ENCODE measurements around the gene GPR62.
"Not testable (repeated sequence)": the region's sequence is repeated elsewhere in the genome, so short reads cannot be mapped to it uniquely, and the experiment has no call there.

GPR62 gene, protein sequence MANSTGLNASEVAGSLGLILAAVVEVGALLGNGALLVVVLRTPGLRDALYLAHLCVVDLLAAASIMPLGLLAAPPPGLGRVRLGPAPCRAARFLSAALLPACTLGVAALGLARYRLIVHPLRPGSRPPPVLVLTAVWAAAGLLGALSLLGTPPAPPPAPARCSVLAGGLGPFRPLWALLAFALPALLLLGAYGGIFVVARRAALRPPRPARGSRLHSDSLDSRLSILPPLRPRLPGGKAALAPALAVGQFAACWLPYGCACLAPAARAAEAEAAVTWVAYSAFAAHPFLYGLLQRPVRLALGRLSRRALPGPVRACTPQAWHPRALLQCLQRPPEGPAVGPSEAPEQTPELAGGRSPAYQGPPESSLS

GRCh38 chr3:51955175-51955892 lies at the start of gene GPR62:
Gene GPR62, plus strand, starts transcription at chr3:51955381. Its CDS starts 272 bp downstream, at chr3:51955653.
- no peaks in the 10 kb centered on the region for H3K27me3 ChIP-seq (ENCODE audit: low read depth, low read length)
- H3K36me3 ChIP-seq (ENCODE audit: control insufficient read depth in 1 of 2, insufficient read depth in 2 of 2, low read length in 2 of 2), result peaks cover 0 to 14% of the 10 kb centered on the region in 2 donors
- H3K4me1 ChIP-seq (ENCODE audit: control insufficient read depth in 1 of 2, insufficient read depth in 2 of 2, low read length in 2 of 2), result peaks cover 0 to 14% of the 10 kb centered on the region in 2 donors
- H3K27ac ChIP-seq (ENCODE audit: low read length), result no peak within 1 kb of the TSS
- peak within 1 kb of the TSS in 1 of 2 donors; percentile 60 for H3K4me3 ChIP-seq (ENCODE audit: low read depth in 1 of 2, low read length in 2 of 2)
- H3K9me3 ChIP-seq (ENCODE audit: control insufficient read depth in 1 of 2, low read length in 2 of 2), result no peaks in the 10 kb centered on the region

DNA sequence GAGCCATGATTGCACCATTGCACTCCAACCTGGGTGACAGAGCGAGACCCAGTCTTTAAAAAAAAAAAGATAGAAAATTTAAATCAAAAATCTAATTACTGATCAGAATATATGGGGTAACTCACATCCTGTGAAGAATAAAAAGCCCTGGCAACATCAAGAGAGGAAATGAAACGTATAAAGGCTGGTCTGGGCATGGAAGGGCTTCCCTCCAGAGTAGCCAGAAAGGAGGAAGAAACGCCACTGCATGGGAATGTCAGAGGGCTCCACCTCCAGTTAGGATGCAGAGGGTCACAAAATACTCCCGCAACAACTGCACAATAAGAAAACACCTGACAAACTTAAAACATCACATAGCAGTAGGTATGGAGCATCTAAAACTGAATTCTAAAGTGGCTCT lies 47.2 kb upstream of the GPR62 start:
- no peaks in the 10 kb centered on the region for H3K36me3 ChIP-seq (ENCODE audit: control insufficient read depth in 1 of 2, insufficient read depth in 2 of 2, low read length in 2 of 2)

DNA sequence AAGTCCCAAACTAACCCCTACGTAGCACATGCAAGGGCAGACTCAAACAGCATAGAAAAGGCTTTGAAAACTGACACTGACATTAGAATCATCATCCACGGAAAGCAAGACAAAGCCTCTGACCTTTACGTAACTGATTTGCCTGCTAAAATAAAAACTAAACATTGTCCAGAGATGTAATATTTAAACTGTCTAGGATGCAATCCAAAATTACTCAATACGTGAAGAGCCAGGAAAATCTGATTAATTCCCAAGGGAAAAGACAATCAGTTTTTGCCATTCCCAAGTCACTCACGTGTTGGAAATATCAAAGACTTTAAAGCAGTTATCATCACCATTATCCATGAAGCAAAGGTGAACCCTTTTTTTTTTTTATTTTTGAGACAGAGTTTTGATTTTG lies 38.8 kb upstream of the GPR62 start:
- no peaks in the 10 kb centered on the region for H3K36me3 ChIP-seq (ENCODE audit: control insufficient read depth in 1 of 2, insufficient read depth in 2 of 2, low read length in 2 of 2)
- no peak overlapping the region for H3K4me3 ChIP-seq (ENCODE audit: low read depth in 1 of 2, low read length in 2 of 2)
- no peaks in the 10 kb centered on the region for H3K27me3 ChIP-seq (ENCODE audit: low read depth, low read length)
- H3K9me3 ChIP-seq (ENCODE audit: control insufficient read depth in 1 of 2, low read length in 2 of 2), result no peaks in the 10 kb centered on the region
- H3K27ac ChIP-seq (ENCODE audit: low read length), result no peak overlapping the region
- H3K4me1 ChIP-seq (ENCODE audit: control insufficient read depth in 1 of 2, insufficient read depth in 2 of 2, low read length in 2 of 2), result no peaks in the 10 kb centered on the region

More for the DNA sequence above, 47.2 kb upstream of the GPR62 start:
- no peak overlapping the region for H3K4me3 ChIP-seq (ENCODE audit: low read depth in 1 of 2, low read length in 2 of 2)
- no peaks in the 10 kb centered on the region for H3K4me1 ChIP-seq (ENCODE audit: control insufficient read depth in 1 of 2, insufficient read depth in 2 of 2, low read length in 2 of 2)
- H3K9me3 ChIP-seq (ENCODE audit: control insufficient read depth in 1 of 2, low read length in 2 of 2), result peaks cover 0 to 6% of the 10 kb centered on the region in 2 donors
- H3K27me3 ChIP-seq (ENCODE audit: low read depth, low read length), result no peaks in the 10 kb centered on the region
- H3K27ac ChIP-seq (ENCODE audit: low read length), result no peak overlapping the region

DNA sequence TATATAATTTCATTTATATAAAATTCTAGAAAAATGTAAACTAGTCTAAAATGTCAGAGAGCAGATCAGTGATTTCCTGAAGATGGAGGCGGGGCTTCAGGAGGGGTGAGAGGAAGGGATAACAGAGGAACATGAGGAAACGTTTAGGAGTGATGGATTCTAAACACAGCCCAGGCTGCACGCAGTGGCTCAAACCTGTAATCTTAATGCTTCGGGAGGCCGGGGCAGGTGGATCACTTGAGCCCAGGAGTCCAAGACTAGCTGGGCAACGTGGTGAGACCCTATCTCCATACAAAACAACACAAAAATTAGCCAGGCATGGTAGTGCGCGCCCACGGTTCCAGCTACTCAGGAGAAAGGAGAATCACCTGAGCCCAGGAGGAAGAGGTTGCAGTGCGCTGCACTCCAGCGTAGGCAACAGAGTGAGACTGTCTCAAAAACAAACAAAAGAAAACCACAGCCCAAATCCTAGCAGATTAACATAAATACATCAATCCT lies 34.1 kb upstream of the GPR62 start:
- Histone ChIP-seq H3K27me3 (ENCODE audit: low read depth, low read length) (no peaks in the 10 kb centered on the region), H3K4me3 (ENCODE audit: low read depth in 1 of 2, low read length in 2 of 2) (no peak overlapping the region), H3K27ac (ENCODE audit: low read length) (no peak overlapping the region), H3K9me3 (ENCODE audit: control insufficient read depth in 1 of 2, low read length in 2 of 2) (no peaks in the 10 kb centered on the region), H3K4me1 (ENCODE audit: control insufficient read depth in 1 of 2, insufficient read depth in 2 of 2, low read length in 2 of 2) (no peaks in the 10 kb centered on the region), H3K36me3 (ENCODE audit: control insufficient read depth in 1 of 2, insufficient read depth in 2 of 2, low read length in 2 of 2) (no peaks in the 10 kb centered on the region)

DNA sequence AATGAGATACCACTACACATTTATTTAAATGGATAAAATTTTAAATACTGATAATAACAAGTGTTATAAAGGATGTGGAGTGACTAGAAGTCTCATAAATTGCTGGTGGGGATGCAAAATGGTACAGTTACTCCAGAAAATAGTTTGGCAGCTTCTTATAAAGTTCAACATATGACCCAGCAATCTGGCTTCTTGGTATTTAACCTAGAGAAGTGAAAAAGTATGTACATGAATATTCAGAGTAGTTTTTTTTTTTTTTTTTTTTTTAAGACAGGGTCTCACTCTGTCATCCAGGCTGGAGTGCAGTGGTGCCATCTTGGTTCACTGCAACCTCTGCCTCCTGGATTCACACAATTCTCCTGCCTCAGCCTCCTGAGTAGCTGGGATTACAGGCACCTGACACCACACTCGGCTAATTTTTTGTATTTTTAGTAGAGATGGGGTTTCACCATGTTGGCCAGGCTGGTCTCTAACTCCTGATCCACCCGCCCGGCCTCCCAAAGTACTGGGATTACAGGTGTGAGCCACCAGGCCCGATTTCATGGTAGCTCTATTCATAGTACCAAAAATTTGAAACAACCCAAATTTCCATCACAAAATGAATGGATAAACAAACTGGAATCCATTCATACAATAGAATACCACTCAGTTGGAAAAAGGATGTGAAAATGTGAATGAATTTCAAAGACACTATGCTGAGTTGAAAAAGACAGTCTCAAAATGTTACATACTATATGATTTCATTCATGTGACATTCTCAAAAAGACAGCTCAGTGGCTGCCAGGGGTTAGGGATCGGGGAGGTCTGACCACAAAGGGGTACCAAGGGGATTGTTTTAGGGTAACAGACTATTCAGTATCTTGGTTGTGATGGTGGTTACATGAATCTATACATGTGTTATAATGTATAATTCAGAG lies 27.9 kb upstream of the GPR62 start:
- Histone ChIP-seq H3K4me1 (ENCODE audit: control insufficient read depth in 1 of 2, insufficient read depth in 2 of 2, low read length in 2 of 2) (no peaks in the 10 kb centered on the region), H3K4me3 (ENCODE audit: low read depth in 1 of 2, low read length in 2 of 2) (no peak overlapping the region), H3K27ac (ENCODE audit: low read length) (no peak overlapping the region), H3K27me3 (ENCODE audit: low read depth, low read length) (no peaks in the 10 kb centered on the region), H3K9me3 (ENCODE audit: control insufficient read depth in 1 of 2, low read length in 2 of 2) (no peaks in the 10 kb centered on the region), H3K36me3 (ENCODE audit: control insufficient read depth in 1 of 2, insufficient read depth in 2 of 2, low read length in 2 of 2) (peaks cover 0 to under 1% of the 10 kb centered on the region in 2 donors)

- H3K4me1 ChIP-seq (ENCODE audit: control insufficient read depth in 1 of 2, insufficient read depth in 2 of 2, low read length in 2 of 2), result no peaks in the 10 kb centered on the region
- no peaks in the 10 kb centered on the region for H3K9me3 ChIP-seq (ENCODE audit: control insufficient read depth in 1 of 2, low read length in 2 of 2)
- H3K4me3 ChIP-seq (ENCODE audit: low read depth in 1 of 2, low read length in 2 of 2), result no peak overlapping the region
- peaks cover 6 to 11% of the 10 kb centered on the region in 2 donors for H3K36me3 ChIP-seq (ENCODE audit: control insufficient read depth in 1 of 2, insufficient read depth in 2 of 2, low read length in 2 of 2)
- no peaks in the 10 kb centered on the region for H3K27me3 ChIP-seq (ENCODE audit: low read depth, low read length)
- no peak overlapping the region for H3K27ac ChIP-seq (ENCODE audit: low read length)
These were observed 26.7 kb upstream of the GPR62 start for GRCh38 chr3:51928438-51928837.

- H3K27ac ChIP-seq (ENCODE audit: low read length); H3K9me3 ChIP-seq (ENCODE audit: control insufficient read depth in 1 of 2, low read length in 2 of 2); H3K4me1 ChIP-seq (ENCODE audit: control insufficient read depth in 1 of 2, insufficient read depth in 2 of 2, low read length in 2 of 2); H3K27me3 ChIP-seq (ENCODE audit: low read depth, low read length); H3K4me3 ChIP-seq (ENCODE audit: low read depth in 1 of 2, low read length in 2 of 2): not testable (repeated sequence)
- peaks cover 9 to 16% of the 10 kb centered on the region in 2 donors for H3K36me3 ChIP-seq (ENCODE audit: control insufficient read depth in 1 of 2, insufficient read depth in 2 of 2, low read length in 2 of 2)
These were observed 26.2 kb upstream of the GPR62 start for GRCh38 chr3:51928981-51929380.

GRCh38 chr3:51929420-51930003 lies 25.7 kb upstream of the GPR62 start:
- Histone ChIP-seq H3K27me3 (ENCODE audit: low read depth, low read length) (no peaks in the 10 kb centered on the region), H3K4me1 (ENCODE audit: control insufficient read depth in 1 of 2, insufficient read depth in 2 of 2, low read length in 2 of 2) (no peaks in the 10 kb centered on the region), H3K27ac (ENCODE audit: low read length) (no peak overlapping the region), H3K9me3 (ENCODE audit: control insufficient read depth in 1 of 2, low read length in 2 of 2) (no peaks in the 10 kb centered on the region), H3K4me3 (ENCODE audit: low read depth in 1 of 2, low read length in 2 of 2) (no peak overlapping the region), H3K36me3 (ENCODE audit: control insufficient read depth in 1 of 2, insufficient read depth in 2 of 2, low read length in 2 of 2) (peaks cover 12 to 21% of the 10 kb centered on the region in 2 donors)

GRCh38 chr3:51930439-51930838 lies 24.7 kb upstream of the GPR62 start:
- Histone ChIP-seq H3K4me3 (ENCODE audit: low read depth in 1 of 2, low read length in 2 of 2) (no peak overlapping the region), H3K36me3 (ENCODE audit: control insufficient read depth in 1 of 2, insufficient read depth in 2 of 2, low read length in 2 of 2) (peaks cover 13 to 30% of the 10 kb centered on the region in 2 donors), H3K27ac (ENCODE audit: low read length) (no peak overlapping the region), H3K27me3 (ENCODE audit: low read depth, low read length) (no peaks in the 10 kb centered on the region), H3K9me3 (ENCODE audit: control insufficient read depth in 1 of 2, low read length in 2 of 2) (no peaks in the 10 kb centered on the region), H3K4me1 (ENCODE audit: control insufficient read depth in 1 of 2, insufficient read depth in 2 of 2, low read length in 2 of 2) (no peaks in the 10 kb centered on the region)

DNA sequence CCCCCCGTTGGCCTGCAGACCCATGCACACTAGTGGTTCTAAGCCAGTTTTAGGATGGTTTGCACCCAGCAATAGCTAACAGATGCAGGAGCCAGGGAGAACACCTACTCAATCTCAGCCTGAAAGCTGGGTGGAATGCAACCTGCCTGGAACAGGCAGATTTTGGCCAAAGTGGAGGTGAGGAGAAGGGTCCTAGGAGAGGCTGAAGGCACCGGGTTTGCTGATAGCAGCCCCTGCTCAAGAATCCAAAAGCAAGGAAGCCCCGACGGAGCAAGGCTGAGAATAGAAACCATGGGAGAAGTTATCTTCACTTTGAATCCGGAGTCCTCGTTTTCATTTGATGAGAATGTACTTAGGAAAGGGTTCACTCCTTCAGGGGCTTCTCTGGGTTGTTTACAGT lies 23.4 kb upstream of the GPR62 start:
- H3K27me3 ChIP-seq (ENCODE audit: low read depth, low read length), result no peaks in the 10 kb centered on the region
- H3K27ac ChIP-seq (ENCODE audit: low read length), result no peak overlapping the region
- no peak overlapping the region for H3K4me3 ChIP-seq (ENCODE audit: low read depth in 1 of 2, low read length in 2 of 2)
- peaks cover 17 to 43% of the 10 kb centered on the region in 2 donors for H3K36me3 ChIP-seq (ENCODE audit: control insufficient read depth in 1 of 2, insufficient read depth in 2 of 2, low read length in 2 of 2)
- H3K9me3 ChIP-seq (ENCODE audit: control insufficient read depth in 1 of 2, low read length in 2 of 2), result no peaks in the 10 kb centered on the region
- no peaks in the 10 kb centered on the region for H3K4me1 ChIP-seq (ENCODE audit: control insufficient read depth in 1 of 2, insufficient read depth in 2 of 2, low read length in 2 of 2)

Measured in muscle layer of duodenum (tissue), 2 donors.